Brain microvascular endothelial cell (primary cell): Measurements from ENCODE around the gene NLRP1.

Source experiments
- DNase-seq: peaks from one replicate; pipeline ENCODE4 v3.0.0-alpha.2; 2020
- H3K27ac ChIP-seq: fragments of 250-450 bp; sonication (Bioruptor Pico); 2 replicates; pipeline ENCODE4 v1.5.1; 2020; ENCODE audit warnings: mild to moderate bottlenecking, moderate library complexity
- H3K27me3 ChIP-seq: fragments of 250-450 bp; sonication (Bioruptor Pico); replicated peaks from 2 replicates; pipeline ENCODE4 v1.5.1; 2020; ENCODE audit warnings: mild to moderate bottlenecking
- H3K36me3 ChIP-seq: fragments of 250-450 bp; sonication (Bioruptor Pico); replicated peaks from 2 replicates; pipeline ENCODE4 v1.5.1; 2020; ENCODE audit warnings: mild to moderate bottlenecking
- H3K4me3 ChIP-seq: 2 replicates; pipeline ENCODE4 v1.5.1; 2011; ENCODE audit warnings: low read depth, mild to moderate bottlenecking, control low read depth, low read length, moderate library complexity
- in situ Hi-C: cut with HindIII; loops from 2 replicates; pipeline ENCODE4 v1.10.0; 2017; ENCODE audit warnings: low sequenced_read_pairs, low pct_ligation_motif_present
- TF ChIP-seq, protein P1 (sequence below): IDR thresholded peaks from 2 replicates; pipeline ENCODE4 v1.5.1; 2011; ENCODE audit warnings: low read depth, mild to moderate bottlenecking, moderate library complexity, low read length, control low read depth, inconsistent platforms; ENCODE audit errors: missing control alignments

NLRP1 gene

DNA sequence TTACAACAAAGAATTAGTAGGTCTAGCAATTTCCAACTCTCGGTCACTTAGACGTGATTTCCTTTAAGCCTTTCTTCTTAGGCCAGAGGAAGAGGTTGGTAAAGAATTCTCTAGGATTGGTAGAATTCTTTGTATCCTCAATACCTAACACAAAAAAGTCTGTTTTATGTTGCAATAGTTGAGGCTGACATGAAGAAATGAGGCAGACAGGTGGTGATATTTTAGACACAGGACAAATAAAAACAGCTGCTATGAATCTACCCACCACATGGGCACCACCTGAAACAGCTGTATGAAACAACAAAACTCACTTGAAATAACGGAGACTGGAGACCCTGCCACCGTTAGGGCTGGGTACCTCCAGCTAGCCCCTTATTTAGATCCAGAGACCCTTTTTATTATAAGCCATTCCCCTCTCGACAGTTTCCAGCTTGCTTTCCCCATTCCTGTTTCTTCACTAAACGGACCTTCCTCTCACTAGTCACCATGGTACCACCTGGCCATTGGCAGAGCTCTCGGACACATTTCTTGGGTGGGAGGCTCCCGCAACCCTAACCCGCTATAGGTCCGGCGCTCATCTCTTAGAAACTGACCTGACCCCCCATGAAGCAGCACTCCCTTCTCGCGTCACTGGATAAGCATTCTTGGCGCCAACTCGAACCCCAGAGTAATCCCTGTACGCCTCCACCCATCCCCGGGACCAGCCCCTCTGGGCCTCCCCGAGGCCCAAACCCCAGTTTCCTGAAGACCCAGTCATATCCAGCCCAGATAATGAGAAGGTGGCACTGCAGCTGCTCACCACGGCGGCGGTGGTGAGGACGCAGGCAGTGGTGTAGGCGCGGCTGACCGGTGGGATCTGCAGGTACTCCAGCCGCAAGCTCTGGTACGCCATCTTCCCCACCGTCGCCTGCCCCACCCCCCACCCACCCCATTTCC is 98.8 kb downstream of the NLRP1 start, which contains the start of gene DERL2:
TSS of gene DERL2 (minus strand) at position 909 of the 936 bp plus-strand sequence. CDS start at position 892, 17 bp downstream.
- H3K4me3 ChIP-seq: peak within 1 kb of the TSS; percentile 95
- DNase-seq: peak; percentile 10
- no peaks in the 10 kb centered on the region for H3K27me3 ChIP-seq
- H3K27ac ChIP-seq: peak within 1 kb of the TSS; percentile 99
- TF ChIP-seq, protein P1, sequence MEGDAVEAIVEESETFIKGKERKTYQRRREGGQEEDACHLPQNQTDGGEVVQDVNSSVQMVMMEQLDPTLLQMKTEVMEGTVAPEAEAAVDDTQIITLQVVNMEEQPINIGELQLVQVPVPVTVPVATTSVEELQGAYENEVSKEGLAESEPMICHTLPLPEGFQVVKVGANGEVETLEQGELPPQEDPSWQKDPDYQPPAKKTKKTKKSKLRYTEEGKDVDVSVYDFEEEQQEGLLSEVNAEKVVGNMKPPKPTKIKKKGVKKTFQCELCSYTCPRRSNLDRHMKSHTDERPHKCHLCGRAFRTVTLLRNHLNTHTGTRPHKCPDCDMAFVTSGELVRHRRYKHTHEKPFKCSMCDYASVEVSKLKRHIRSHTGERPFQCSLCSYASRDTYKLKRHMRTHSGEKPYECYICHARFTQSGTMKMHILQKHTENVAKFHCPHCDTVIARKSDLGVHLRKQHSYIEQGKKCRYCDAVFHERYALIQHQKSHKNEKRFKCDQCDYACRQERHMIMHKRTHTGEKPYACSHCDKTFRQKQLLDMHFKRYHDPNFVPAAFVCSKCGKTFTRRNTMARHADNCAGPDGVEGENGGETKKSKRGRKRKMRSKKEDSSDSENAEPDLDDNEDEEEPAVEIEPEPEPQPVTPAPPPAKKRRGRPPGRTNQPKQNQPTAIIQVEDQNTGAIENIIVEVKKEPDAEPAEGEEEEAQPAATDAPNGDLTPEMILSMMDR: no peak
- H3K36me3 ChIP-seq: peaks cover 19% of the 10 kb centered on the region
- in situ Hi-C loops: no loop called here

DNA sequence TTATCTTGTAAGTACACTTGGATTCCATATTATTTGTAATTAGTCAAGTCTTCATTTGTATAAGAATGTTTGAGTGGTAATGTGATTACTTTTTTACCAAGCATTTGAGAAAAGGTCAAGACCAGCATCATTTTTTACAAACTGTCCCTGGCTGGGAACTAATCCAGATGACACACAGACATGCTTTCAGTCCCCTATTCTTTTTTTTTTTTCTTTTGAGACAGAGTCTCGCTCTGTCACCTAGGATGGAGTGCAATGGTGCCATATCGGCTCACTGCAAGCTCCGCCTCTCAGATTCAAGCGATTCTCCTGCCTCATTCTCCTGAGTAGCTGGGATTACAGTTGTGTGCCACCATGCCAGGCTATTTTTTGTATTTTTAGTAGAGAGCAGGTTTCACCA is 102.9 kb downstream of the NLRP1 start:
- Histone ChIP-seq H3K4me3 (no peak overlapping the region), H3K27me3 (no peaks in the 10 kb centered on the region), H3K27ac (no peak overlapping the region), H3K36me3 (peaks cover 33% of the 10 kb centered on the region)
- TF ChIP-seq, protein P1: no peak
- no peak for DNase-seq
- in situ Hi-C loops: no loop called here

DNA sequence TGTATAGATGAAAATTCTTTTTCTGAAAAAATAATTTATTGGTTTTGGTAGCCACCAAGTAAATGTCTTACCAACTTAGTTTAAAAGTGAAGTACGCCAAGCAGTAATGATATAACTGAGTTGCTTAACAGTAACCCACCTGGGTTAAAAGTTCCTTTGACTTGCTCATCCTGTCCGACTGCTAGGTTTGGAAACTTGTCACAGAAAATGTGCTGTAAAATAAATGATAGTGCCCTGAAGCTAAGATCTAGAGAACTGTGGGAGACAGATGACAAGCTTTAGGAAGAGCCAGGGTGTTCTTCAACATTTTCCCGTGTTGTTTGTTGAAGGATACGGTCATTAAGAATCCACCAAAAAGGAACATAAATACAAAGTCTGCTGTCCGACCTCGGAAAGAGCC is 103.3 kb downstream of the NLRP1 start:
- H3K4me3 ChIP-seq: no peak overlapping the region
- no peak overlapping the region for H3K27ac ChIP-seq
- no peaks in the 10 kb centered on the region for H3K27me3 ChIP-seq
- H3K36me3 ChIP-seq: peaks cover 35% of the 10 kb centered on the region
- DNase-seq: no peak
- TF ChIP-seq, protein P1: no peak
- in situ Hi-C loops: no loop called here

DNA sequence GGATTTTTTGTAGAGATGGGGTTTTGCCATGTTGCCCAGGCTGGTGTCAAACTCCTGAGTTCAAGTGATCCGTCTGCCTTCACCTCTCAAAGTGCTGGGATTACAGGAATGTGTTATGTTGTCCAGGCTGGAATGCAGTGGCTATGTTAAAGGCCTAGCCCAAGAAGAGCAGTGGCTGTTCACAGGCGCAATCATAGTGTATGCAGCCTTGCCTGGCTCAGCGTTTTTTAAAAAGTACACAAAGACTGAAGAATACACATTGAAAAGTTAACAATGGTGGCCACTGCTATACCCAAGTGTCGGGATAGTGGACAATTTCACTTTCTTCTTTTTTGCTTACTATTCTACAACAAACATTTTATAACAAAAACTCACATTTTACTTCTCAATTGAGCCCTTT is 105.3 kb downstream of the NLRP1 start:
- no peak overlapping the region for H3K4me3 ChIP-seq
- DNase-seq: no peak
- no peak overlapping the region for H3K27ac ChIP-seq
- in situ Hi-C loops: no loop called here
- TF ChIP-seq, protein P1: no peak
- peaks cover 49% of the 10 kb centered on the region for H3K36me3 ChIP-seq
- H3K27me3 ChIP-seq: no peaks in the 10 kb centered on the region

DNA sequence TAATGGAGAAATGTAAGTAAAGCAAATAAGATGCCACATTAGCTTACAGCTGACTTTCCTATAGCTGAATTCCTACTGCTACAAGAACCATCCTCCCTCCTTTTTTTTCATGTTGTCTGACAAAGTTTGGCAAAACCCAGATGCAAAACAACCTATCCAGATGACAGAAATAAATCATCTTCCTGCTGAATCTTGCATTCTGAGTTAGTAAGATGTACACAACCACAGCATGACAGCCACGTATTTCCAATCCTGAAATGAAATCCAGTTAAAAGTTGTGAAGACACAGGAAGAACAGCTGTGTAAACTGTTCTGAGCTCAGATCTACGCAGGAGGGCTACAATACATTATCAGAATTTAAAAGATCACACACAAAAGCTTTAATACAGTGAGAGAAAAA is 110.4 kb downstream of the NLRP1 start:
- TF ChIP-seq, protein P1: no peak
- DNase-seq: no peak
- Histone ChIP-seq H3K4me3 (no peak overlapping the region), H3K27me3 (no peaks in the 10 kb centered on the region), H3K36me3 (peaks cover 39% of the 10 kb centered on the region), H3K27ac (no peak overlapping the region)
- in situ Hi-C loops: no loop called here
